Activated T-helper 1 cell treated with anti-CD3 and anti-CD28 coated beads, Interleukin-12 subunit alpha, Interleukin-12 subunit beta, Interleukin-2, Interleukin-4 antibody, amounts not matched to agents 30 ng/mL and 10 ng/mL and 1 ng/mL, durations not matched to agents 14 hours and 24 hours and 36 hours (primary cell): ENCODE data around the gene LCNL1. TPM values are rescaled to one million over a fixed set of nuclear protein-coding genes. Genes with fewer than 3 reads are reported as not detected.
"Not testable (repeated sequence)": the region's sequence is repeated elsewhere in the genome, so short reads cannot be mapped to it uniquely, and the experiment has no call there.

Source experiments
- DNase-seq: peaks from one replicate; pipeline ENCODE4 v3.0.0; 2021; ENCODE audit warnings: low spot score
- H3K27ac Mint-ChIP-seq: one replicate; pipeline ENCODE4 v1.8.0; 2021; ENCODE audit warnings: mild to moderate bottlenecking, mixed read lengths
- H3K27me3 Mint-ChIP-seq: one replicate; pipeline ENCODE4 v1.8.0; 2022; ENCODE audit warnings: mild to moderate bottlenecking, moderate library complexity, mixed read lengths; ENCODE audit not compliant: insufficient read depth
- H3K36me3 Mint-ChIP-seq: one replicate; pipeline ENCODE4 v1.8.0; 2021; ENCODE audit warnings: low read depth, mixed read lengths
- H3K4me1 Mint-ChIP-seq: one replicate; pipeline ENCODE4 v1.8.0; 2021; ENCODE audit warnings: low read depth, mixed read lengths
- H3K4me3 Mint-ChIP-seq: one replicate; pipeline ENCODE4 v1.8.0; 2021; ENCODE audit warnings: mild to moderate bottlenecking, moderate library complexity, mixed read lengths
- H3K9me3 Mint-ChIP-seq: one replicate; pipeline ENCODE4 v1.8.0; 2021; ENCODE audit warnings: mixed read lengths
- intact Hi-C: fragments of 100-400 bp; cut with micrococcal nuclease; formaldehyde crosslinking; loops from one replicate; pipeline ENCODE4 v1.15.1; 2024
- total RNA-seq: library from RNA; stranded (reverse); gene quantifications from 2 replicates; pipeline ENCODE4 v1.2.3, GENCODE V29; 2022

Gene LCNL1
- total RNA-seq, 1 donor from 2014 or later: not detected

- Mint-ChIP-seq H3K36me3 (no peaks in the 10 kb centered on the region), H3K27ac (no peak overlapping the region), H3K9me3 (no peaks in the 10 kb centered on the region), H3K4me3 (no peak overlapping the region), H3K27me3 (peaks cover 13% of the 10 kb centered on the region), H3K4me1 (peaks cover 22% of the 10 kb centered on the region)
- intact Hi-C loops: loop anchor here (2.0 kb wide), 2 partner anchors 33 to 211 kb away; partner anchors contain the start of gene TMEM141
- no peak for DNase-seq
These were observed 19.3 kb downstream of the LCNL1 start for GRCh38 chr9:137001857-137002645.

GRCh38 chr9:137002646-137003041 lies 19.9 kb downstream of the LCNL1 start:
- Mint-ChIP-seq H3K4me1 (peaks cover 19% of the 10 kb centered on the region), H3K27me3 (peaks cover 11% of the 10 kb centered on the region), H3K9me3 (no peaks in the 10 kb centered on the region), H3K4me3 (no peak overlapping the region), H3K36me3 (no peaks in the 10 kb centered on the region), H3K27ac (no peak overlapping the region)
- no peak for DNase-seq
- intact Hi-C loops: no loop called here

- H3K9me3 Mint-ChIP-seq, H3K36me3 Mint-ChIP-seq, H3K27me3 Mint-ChIP-seq, H3K4me3 Mint-ChIP-seq, DNase-seq, H3K27ac Mint-ChIP-seq: not testable (repeated sequence)
- intact Hi-C loops: loop anchor here (1.0 kb wide), 1 partner anchor 31 kb away; no protein-coding TSS in a partner anchor
- H3K4me1 Mint-ChIP-seq: peaks cover 11% of the 10 kb centered on the region
These were observed 21.5 kb downstream of the LCNL1 start for GRCh38 chr9:137004285-137004684.

DNA sequence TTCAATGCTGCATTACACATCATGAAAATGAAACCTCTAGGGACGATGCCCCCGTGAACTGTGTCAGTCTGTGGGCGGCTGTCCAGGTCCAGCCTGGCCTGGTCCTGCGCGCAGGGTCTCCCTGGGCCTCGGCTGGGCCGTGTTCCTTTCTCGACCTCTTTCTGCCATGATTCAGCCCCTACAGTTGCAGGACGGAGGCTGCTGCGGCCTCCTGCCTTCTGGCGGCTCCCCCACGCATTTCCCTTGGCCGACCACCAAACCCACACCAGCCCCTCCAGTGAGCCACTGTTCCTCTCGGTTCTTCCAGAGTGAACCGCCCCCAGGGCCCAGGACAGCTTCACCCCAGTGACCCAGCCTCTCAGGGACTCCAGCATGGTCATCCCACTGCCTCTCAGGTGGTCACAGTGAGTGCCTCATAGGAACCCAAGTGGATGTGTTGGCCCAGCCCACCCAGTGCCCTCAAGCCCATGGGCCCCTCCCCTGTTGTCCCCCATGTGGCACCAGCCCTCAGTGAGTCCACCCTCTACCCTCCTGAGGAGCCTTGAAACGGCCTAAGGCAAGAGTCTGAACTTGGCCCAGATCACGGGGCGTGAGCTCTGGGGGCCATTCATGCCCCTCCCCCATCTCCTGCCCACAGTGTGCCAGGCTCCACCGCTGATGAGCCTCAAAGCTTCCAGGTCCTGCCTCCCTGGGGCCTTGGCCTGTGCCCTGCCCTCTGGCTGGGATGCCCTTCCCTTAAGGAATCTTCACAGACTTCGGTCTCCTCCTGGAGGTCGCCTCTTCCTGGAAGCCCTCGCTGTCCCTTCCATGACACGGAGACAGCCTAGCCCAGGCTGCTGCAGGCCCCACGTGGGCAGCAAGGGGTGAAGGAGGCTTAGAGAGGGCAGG lies 23.6 kb downstream of the LCNL1 start:
- H3K27ac Mint-ChIP-seq: no peak overlapping the region
- H3K36me3 Mint-ChIP-seq: no peaks in the 10 kb centered on the region
- H3K4me3 Mint-ChIP-seq: no peak overlapping the region
- intact Hi-C loops: no loop called here
- no peak for DNase-seq
- H3K4me1 Mint-ChIP-seq: no peaks in the 10 kb centered on the region
- H3K27me3 Mint-ChIP-seq: peaks cover 2% of the 10 kb centered on the region
- H3K9me3 Mint-ChIP-seq: no peaks in the 10 kb centered on the region

DNA sequence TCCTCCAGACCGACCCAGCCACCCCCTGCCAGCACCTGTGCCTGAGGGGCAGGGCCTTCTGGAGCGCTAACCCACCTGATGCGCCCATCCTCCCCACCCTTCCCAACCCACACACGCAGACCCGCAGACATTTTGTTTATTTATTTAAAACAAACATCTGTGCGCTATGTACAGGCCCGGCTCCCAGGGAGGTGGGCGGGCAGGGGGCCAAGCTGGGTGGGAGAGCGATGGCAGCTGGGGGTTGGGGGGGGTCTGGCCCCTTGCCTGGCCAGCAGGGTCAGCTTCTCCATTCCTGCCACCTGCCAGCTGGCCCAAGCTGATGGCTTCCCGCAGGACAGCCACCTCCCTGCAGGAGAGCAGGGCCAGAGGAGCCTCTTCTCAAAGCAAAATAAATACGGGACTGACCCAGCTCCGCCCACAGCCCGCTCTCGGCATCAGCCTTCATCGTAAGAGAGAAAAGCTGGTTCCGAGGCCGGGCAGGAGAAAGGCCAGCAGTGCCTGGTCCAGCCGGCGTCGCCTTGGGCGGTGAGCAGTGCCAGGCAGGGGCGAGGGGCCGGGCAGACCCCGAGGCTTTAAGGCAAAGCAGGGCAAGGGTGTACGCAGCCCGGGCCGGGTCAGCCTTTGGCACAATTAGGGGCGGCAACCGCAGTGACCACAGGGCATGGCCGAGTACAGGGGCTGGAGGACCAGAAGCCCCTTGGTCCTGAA lies 24.5 kb downstream of the LCNL1 start:
- no peaks in the 10 kb centered on the region for H3K36me3 Mint-ChIP-seq
- intact Hi-C loops: no loop called here
- H3K27me3 Mint-ChIP-seq: peaks cover 2% of the 10 kb centered on the region
- no peaks in the 10 kb centered on the region for H3K9me3 Mint-ChIP-seq
- DNase-seq: no peak
- no peak overlapping the region for H3K4me3 Mint-ChIP-seq
- H3K4me1 Mint-ChIP-seq: no peaks in the 10 kb centered on the region
- H3K27ac Mint-ChIP-seq: no peak overlapping the region

GRCh38 chr9:137007816-137008270 lies 25.1 kb downstream of the LCNL1 start:
- DNase-seq: no peak
- Mint-ChIP-seq H3K9me3 (no peaks in the 10 kb centered on the region), H3K4me3 (no peak overlapping the region), H3K27ac (no peak overlapping the region), H3K27me3 (peaks cover 2% of the 10 kb centered on the region), H3K36me3 (no peaks in the 10 kb centered on the region), H3K4me1 (no peaks in the 10 kb centered on the region)
- intact Hi-C loops: no loop called here

GRCh38 chr9:137008312-137008711 lies 25.5 kb downstream of the LCNL1 start:
- H3K4me1 Mint-ChIP-seq: no peaks in the 10 kb centered on the region
- H3K27me3 Mint-ChIP-seq: peaks cover 2% of the 10 kb centered on the region
- intact Hi-C loops: no loop called here
- no peak overlapping the region for H3K4me3 Mint-ChIP-seq
- DNase-seq: no peak
- H3K9me3 Mint-ChIP-seq: no peaks in the 10 kb centered on the region
- no peaks in the 10 kb centered on the region for H3K36me3 Mint-ChIP-seq
- no peak overlapping the region for H3K27ac Mint-ChIP-seq

DNA sequence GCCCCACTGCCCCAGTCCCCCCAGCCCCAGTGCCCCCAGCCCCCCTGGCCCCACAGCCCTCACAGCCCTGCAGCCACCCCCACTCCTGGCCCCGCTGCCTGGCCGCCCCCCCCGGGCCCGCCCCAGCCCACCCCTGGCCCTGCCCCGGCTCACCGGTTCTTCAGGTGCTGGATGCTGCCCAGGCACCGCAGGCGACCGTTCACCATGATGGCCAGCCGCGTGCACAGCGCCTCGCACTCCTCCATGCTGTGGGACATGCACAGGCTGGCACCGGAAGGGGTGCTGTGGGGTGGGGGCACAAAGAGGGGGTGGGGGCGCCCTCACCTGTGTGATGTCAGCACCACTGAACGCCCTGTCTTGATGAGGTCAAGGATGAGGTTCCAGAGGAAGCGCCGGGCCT lies 26.4 kb downstream of the LCNL1 start:
- H3K36me3 Mint-ChIP-seq: no peaks in the 10 kb centered on the region
- H3K9me3 Mint-ChIP-seq: no peaks in the 10 kb centered on the region
- H3K27ac Mint-ChIP-seq: no peak overlapping the region
- intact Hi-C loops: no loop called here
- peaks cover 2% of the 10 kb centered on the region for H3K27me3 Mint-ChIP-seq
- H3K4me3 Mint-ChIP-seq: no peak overlapping the region
- H3K4me1 Mint-ChIP-seq: no peaks in the 10 kb centered on the region
- no peak for DNase-seq

GRCh38 chr9:137009938-137010732 lies 27.3 kb downstream of the LCNL1 start:
- H3K9me3 Mint-ChIP-seq: no peaks in the 10 kb centered on the region
- DNase-seq: no peak
- H3K27me3 Mint-ChIP-seq: no peaks in the 10 kb centered on the region
- no peaks in the 10 kb centered on the region for H3K36me3 Mint-ChIP-seq
- H3K4me3 Mint-ChIP-seq: no peak overlapping the region
- intact Hi-C loops: no loop called here
- H3K4me1 Mint-ChIP-seq: no peaks in the 10 kb centered on the region
- no peak overlapping the region for H3K27ac Mint-ChIP-seq

- no peaks in the 10 kb centered on the region for H3K4me1 Mint-ChIP-seq
- H3K9me3 Mint-ChIP-seq: no peaks in the 10 kb centered on the region
- no peak overlapping the region for H3K27ac Mint-ChIP-seq
- no peak overlapping the region for H3K4me3 Mint-ChIP-seq
- no peak for DNase-seq
- H3K36me3 Mint-ChIP-seq: no peaks in the 10 kb centered on the region
- no peaks in the 10 kb centered on the region for H3K27me3 Mint-ChIP-seq
- intact Hi-C loops: no loop called here
These were observed 28.4 kb downstream of the LCNL1 start for GRCh38 chr9:137011156-137011555.

DNA sequence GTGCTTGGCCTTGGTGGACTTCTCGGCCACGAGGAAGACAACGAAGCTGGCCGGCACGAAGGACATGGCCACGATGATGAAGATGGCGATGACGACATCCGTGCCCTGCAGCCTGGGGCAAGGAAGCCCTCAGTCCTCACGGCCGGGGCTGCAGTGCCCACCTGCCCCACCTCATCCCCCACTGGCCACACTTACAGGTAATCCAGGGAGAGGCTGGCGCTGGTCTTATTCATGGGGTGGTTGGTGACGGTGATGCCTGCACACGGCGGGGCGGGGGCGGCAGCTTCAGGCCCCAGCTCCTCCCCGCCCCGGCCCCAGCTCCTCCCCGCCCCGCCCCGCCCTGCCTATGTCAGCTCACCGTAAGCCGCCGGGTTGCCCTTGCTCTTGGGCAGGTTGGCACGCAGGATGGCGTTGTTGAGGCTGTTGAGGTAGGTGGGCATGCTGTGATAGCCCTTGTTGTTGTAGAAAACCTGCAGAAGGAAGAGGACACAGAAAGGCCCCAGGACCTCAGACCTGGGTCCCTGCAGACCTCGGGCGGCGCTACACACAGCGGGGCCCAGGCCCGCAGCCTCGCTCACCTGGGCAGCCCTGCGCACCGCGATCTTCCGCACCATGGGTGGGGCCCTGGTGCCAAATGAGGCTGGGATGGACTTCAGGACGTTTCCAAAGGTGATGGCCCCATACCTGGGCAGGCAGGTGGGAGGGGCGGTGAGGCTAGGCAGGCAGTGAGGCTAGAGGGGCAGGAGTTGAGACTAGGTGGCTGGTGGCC lies 29.3 kb downstream of the LCNL1 start:
- no peaks in the 10 kb centered on the region for H3K36me3 Mint-ChIP-seq
- no peaks in the 10 kb centered on the region for H3K9me3 Mint-ChIP-seq
- no peak overlapping the region for H3K4me3 Mint-ChIP-seq
- H3K27ac Mint-ChIP-seq: no peak overlapping the region
- DNase-seq: no peak
- intact Hi-C loops: no loop called here
- H3K27me3 Mint-ChIP-seq: no peaks in the 10 kb centered on the region
- no peaks in the 10 kb centered on the region for H3K4me1 Mint-ChIP-seq
